ENCODE results near the gene ELF1. TPM values are rescaled to one million over a fixed set of nuclear protein-coding genes. Genes with fewer than 3 reads are reported as not detected.

The ELF1 gene
- total RNA-seq, 1 experiment from 2014 or later = 15.3 TPM

DNA sequence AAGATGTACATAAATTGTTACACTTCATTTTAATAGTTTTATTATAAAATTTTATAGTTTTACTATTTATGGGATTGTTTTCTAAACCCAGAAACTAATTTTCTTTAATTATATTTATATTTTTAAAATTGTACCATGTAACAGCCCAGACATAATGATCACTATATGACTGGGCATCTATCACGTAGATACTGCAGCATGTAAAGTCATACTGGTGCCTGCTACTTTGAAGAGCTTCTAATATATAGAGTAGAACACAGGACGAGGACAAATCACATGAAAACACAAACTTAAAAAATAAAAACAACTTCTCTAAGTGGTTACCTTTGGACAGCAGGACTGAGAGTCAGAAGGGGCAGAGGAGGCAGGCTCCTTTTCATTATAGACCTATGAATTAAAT, 5.3 kb downstream of the ELF1 start:
- Histone ChIP-seq H3F3A (ENCODE audit: low read length, unreplicated experiment) (no peaks in the 10 kb centered on the region), H3K27ac (ENCODE audit: low read length) (no peak overlapping the region), H4K20me1 (ENCODE audit: low read length) (no peaks in the 10 kb centered on the region), H3K9me3 (ENCODE audit: low read length) (no peaks in the 10 kb centered on the region), H3K27me3 (ENCODE audit: low read length) (no peaks in the 10 kb centered on the region), H3K4me2 (ENCODE audit: low read length) (no peak overlapping the region), H2AFZ (ENCODE audit: low read length) (no peak overlapping the region), H3K4me1 (ENCODE audit: insufficient read depth, low read length) (peaks cover 6% of the 10 kb centered on the region), H3K79me2 (ENCODE audit: low read length) (peaks cover 62% of the 10 kb centered on the region), H3K36me3 (ENCODE audit: low read depth, low read length) (no peaks in the 10 kb centered on the region), H3K9ac (ENCODE audit: low read length) (no peak overlapping the region), H3K9me2 (replicated peaks; ENCODE audit: low read length) (no peaks in the 10 kb centered on the region), H3K4me3 (ENCODE audit: low read length) (no peak overlapping the region)
- DNase-seq (no peak), ATAC-seq (no peak)
- TF ChIP-seq EZH2phosphoT487 (IDR thresholded peaks at IDR 0.05; ENCODE audit: borderline replicate concordance, low read length) (no peak), CTCF (conservative IDR thresholded peaks at IDR 0.05; ENCODE audit: low read depth, low read length) (no peak), EZH2 (IDR thresholded peaks at IDR 0.05; ENCODE audit: low read length, unreplicated experiment) (no peak)
- ChIA-PET POLR2A (ENCODE audit: unreplicated experiment) (no interaction called here), CTCF (no interaction called here)
- no TSS peak for BruUV-seq (replicated peaks)
- intact Hi-C loops (cut with micrococcal nuclease) = no loop called here

GRCh38 chr13:41012536-41012935, 6.6 kb downstream of the ELF1 start:
- no peaks in the 10 kb centered on the region for H3K27me3 ChIP-seq (ENCODE audit: low read length)
- no peaks in the 10 kb centered on the region for H3F3A ChIP-seq (ENCODE audit: low read length, unreplicated experiment)
- TF ChIP-seq EZH2 (IDR thresholded peaks at IDR 0.05; ENCODE audit: low read length, unreplicated experiment) (no peak), CTCF (conservative IDR thresholded peaks at IDR 0.05; ENCODE audit: low read depth, low read length) (no peak), EZH2phosphoT487 (IDR thresholded peaks at IDR 0.05; ENCODE audit: borderline replicate concordance, low read length) (no peak)
- no TSS peak for BruUV-seq (replicated peaks)
- ChIA-PET CTCF (no interaction called here), POLR2A (ENCODE audit: unreplicated experiment) (no interaction called here)
- H2AFZ ChIP-seq (ENCODE audit: low read length) = no peak overlapping the region
- no peaks in the 10 kb centered on the region for H3K9me2 ChIP-seq (replicated peaks; ENCODE audit: low read length)
- intact Hi-C loops (cut with micrococcal nuclease) = no loop called here
- no peaks in the 10 kb centered on the region for H3K9me3 ChIP-seq (ENCODE audit: low read length)
- ATAC-seq (no peak), DNase-seq (no peak)
- H3K4me1 ChIP-seq (ENCODE audit: insufficient read depth, low read length) = peaks cover 19% of the 10 kb centered on the region
- H3K79me2 ChIP-seq (ENCODE audit: low read length) = peaks cover 57% of the 10 kb centered on the region
- H4K20me1 ChIP-seq (ENCODE audit: low read length) = no peaks in the 10 kb centered on the region
- H3K9ac ChIP-seq (ENCODE audit: low read length) = no peak overlapping the region
- H3K4me3 ChIP-seq (ENCODE audit: low read length) = no peak overlapping the region
- no peak overlapping the region for H3K27ac ChIP-seq (ENCODE audit: low read length)
- no peaks in the 10 kb centered on the region for H3K36me3 ChIP-seq (ENCODE audit: low read depth, low read length)
- no peak overlapping the region for H3K4me2 ChIP-seq (ENCODE audit: low read length)

DNA sequence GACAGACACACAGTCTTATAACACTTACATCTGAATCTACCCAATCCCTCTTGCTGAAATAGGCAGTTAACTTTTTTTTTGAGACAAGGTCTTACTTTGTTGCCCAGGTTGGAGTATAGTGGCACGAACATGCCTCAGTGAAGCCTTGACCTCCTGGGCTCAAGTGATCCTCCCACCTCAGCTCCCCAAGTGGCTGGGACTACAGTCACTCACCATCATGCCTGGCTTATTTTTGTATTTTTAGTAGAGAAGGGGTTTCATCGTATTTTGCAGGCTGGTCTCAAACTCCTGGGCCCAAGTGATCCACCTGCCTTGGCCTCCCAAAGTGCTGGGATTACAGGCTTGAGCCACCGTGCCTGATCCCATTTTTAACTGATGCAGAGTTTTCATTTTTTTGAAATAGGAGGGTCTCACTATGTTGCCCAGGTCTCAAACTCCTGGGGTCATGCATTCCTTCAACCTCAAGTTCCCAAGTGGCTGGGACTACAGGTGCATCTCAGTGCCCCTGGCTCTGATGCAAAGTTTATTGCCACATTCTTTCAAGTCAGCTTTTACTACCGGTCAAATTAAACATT, 7.6 kb downstream of the ELF1 start:
- Histone ChIP-seq H3K4me3 (ENCODE audit: low read length) (no peak overlapping the region), H3K36me3 (ENCODE audit: low read depth, low read length) (no peaks in the 10 kb centered on the region), H3F3A (ENCODE audit: low read length, unreplicated experiment) (no peaks in the 10 kb centered on the region), H3K79me2 (ENCODE audit: low read length) (peaks cover 58% of the 10 kb centered on the region), H3K27me3 (ENCODE audit: low read length) (no peaks in the 10 kb centered on the region), H3K9ac (ENCODE audit: low read length) (no peak overlapping the region), H3K27ac (ENCODE audit: low read length) (no peak overlapping the region), H3K4me2 (ENCODE audit: low read length) (no peak overlapping the region), H4K20me1 (ENCODE audit: low read length) (no peaks in the 10 kb centered on the region), H3K9me2 (replicated peaks; ENCODE audit: low read length) (no peaks in the 10 kb centered on the region), H2AFZ (ENCODE audit: low read length) (no peak overlapping the region), H3K4me1 (ENCODE audit: insufficient read depth, low read length) (peaks cover 23% of the 10 kb centered on the region), H3K9me3 (ENCODE audit: low read length) (no peaks in the 10 kb centered on the region)
- no peak for DNase-seq
- TF ChIP-seq CTCF (conservative IDR thresholded peaks at IDR 0.05; ENCODE audit: low read depth, low read length) (no peak), EZH2 (IDR thresholded peaks at IDR 0.05; ENCODE audit: low read length, unreplicated experiment) (no peak), EZH2phosphoT487 (IDR thresholded peaks at IDR 0.05; ENCODE audit: borderline replicate concordance, low read length) (no peak)
- ATAC-seq = no peak
- intact Hi-C loops (cut with micrococcal nuclease) = no loop called here
- ChIA-PET POLR2A (ENCODE audit: unreplicated experiment) (no interaction called here), CTCF (no interaction called here)
- BruUV-seq (replicated peaks) = no TSS peak

All from PC-3 (cell line).